ENCODE results near the gene CDC73.

DNA sequence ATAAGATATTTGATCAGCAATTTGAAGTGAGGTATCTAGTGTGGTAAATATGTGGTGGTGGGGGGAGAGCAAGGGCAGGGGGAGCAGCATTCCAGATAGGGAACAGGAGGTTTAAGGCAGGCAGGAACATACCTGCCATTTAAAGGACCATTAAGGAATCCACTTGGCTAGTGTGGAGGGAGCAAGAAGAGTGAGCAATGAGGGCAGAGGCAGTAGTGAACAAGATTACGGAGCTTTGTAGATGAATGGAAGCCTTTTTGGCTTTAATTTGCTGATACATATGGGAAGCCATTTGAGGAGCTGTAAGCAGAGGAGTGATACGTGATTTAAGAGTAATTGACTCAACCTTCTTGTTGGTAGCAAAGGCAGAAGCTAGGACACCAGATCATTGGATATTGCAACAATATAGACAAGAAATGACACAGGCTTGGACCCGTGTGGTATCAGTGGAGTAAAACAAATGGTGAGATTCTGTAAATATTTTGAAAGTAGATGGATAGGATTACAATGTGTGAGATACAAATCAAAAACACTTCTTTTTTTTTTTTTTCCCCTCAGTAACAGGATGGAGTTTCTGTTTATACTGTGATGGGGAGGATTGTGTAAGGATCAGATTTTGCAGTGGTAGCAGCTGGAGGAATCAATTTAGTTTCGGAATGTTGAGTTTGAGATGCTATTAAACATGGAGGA lies 138.4 kb downstream of the CDC73 start:
- TF ChIP-seq, protein P1, sequence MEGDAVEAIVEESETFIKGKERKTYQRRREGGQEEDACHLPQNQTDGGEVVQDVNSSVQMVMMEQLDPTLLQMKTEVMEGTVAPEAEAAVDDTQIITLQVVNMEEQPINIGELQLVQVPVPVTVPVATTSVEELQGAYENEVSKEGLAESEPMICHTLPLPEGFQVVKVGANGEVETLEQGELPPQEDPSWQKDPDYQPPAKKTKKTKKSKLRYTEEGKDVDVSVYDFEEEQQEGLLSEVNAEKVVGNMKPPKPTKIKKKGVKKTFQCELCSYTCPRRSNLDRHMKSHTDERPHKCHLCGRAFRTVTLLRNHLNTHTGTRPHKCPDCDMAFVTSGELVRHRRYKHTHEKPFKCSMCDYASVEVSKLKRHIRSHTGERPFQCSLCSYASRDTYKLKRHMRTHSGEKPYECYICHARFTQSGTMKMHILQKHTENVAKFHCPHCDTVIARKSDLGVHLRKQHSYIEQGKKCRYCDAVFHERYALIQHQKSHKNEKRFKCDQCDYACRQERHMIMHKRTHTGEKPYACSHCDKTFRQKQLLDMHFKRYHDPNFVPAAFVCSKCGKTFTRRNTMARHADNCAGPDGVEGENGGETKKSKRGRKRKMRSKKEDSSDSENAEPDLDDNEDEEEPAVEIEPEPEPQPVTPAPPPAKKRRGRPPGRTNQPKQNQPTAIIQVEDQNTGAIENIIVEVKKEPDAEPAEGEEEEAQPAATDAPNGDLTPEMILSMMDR (IDR thresholded peaks at IDR 0.05) = no peak
- no peak for TF ChIP-seq EZH2phosphoT487 (IDR thresholded peaks at IDR 0.05)
